H1 (cell line): Measurements from ENCODE around the gene MMAB. TPM values are rescaled to one million over a fixed set of nuclear protein-coding genes. Genes with fewer than 3 reads are reported as not detected.

Experiments used
- CTCF ChIA-PET: fragments of 300-600 bp; sonication (Branson Sonifier 250); formaldehyde crosslinking; loops from one replicate; lab custom pipeline; 2021; ENCODE audit not compliant: partially characterized antibody; lab: Charles Lee
- POLR2A ChIA-PET: fragments of 300-600 bp; sonication (Branson Sonifier 250); formaldehyde crosslinking; loops from one replicate; lab custom pipeline; 2021; ENCODE audit warnings: inconsistent platforms; ENCODE audit not compliant: partially characterized antibody; lab: Charles Lee
- DNase-seq, 2 experiments: peaks; one replicate each; pipeline versions ENCODE4 v3.0.0 to v3.0.0-alpha.2; 2010 to 2022; ENCODE audit warnings: low spot score in 2 of 2, low read depth in 1 of 2, mixed read lengths in 1 of 2
- FAIRE-seq: peaks from 2 replicates; lab custom pipeline; 2011; peaks lifted over from hg19 to GRCh38; lab: Jason Lieb, UNC
- H2AFZ ChIP-seq: 2 replicates; pipeline ENCODE4 v1.8.1; 2012; ENCODE audit warnings: low read length, inconsistent platforms
- H2AK5ac ChIP-seq: 2 replicates; pipeline ENCODE4 v1.6.1; 2013; ENCODE audit warnings: low read depth, low read length
- H2BK120ac ChIP-seq: replicated peaks from 2 replicates; pipeline ENCODE3; 2013; ENCODE audit warnings: low read depth, low read length, inconsistent platforms
- H2BK12ac ChIP-seq: 2 replicates; pipeline ENCODE4 v1.6.1; 2013; ENCODE audit warnings: low read depth, low read length
- H2BK15ac ChIP-seq: 2 replicates; pipeline ENCODE4 v1.6.1; 2013; ENCODE audit warnings: low read length
- H2BK20ac ChIP-seq: 2 replicates; pipeline ENCODE4 v1.6.1; 2013; ENCODE audit warnings: low read length
- H2BK5ac ChIP-seq: 2 replicates; pipeline ENCODE4 v1.6.1; 2013; ENCODE audit warnings: low read depth, low read length
- H3K14ac ChIP-seq: 2 replicates; pipeline ENCODE4 v1.6.1; 2013; ENCODE audit warnings: inconsistent platforms; ENCODE audit not compliant: insufficient read length
- H3K18ac ChIP-seq: 2 replicates; pipeline ENCODE4 v1.6.1; 2013; ENCODE audit warnings: low read length; ENCODE audit errors: extremely low read depth
- H3K23ac ChIP-seq: 2 replicates; pipeline ENCODE4 v1.6.1; 2013; ENCODE audit warnings: inconsistent platforms; ENCODE audit not compliant: insufficient read length
- H3K23me2 ChIP-seq: 2 replicates; pipeline ENCODE4 v1.6.1; 2013; ENCODE audit warnings: low read depth, low read length
- H3K27ac ChIP-seq: 2 replicates; pipeline ENCODE4 v1.6.1; 2011; ENCODE audit warnings: low read depth, low read length, inconsistent platforms
- H3K27me3 ChIP-seq, 4 experiments: replicated peaks in 1 of 4; 1 replicate in 1 of 4; 2 replicates in 3 of 4; pipeline versions ENCODE4 v1.6.1 to v1.8.1; 2011 to 2013; ENCODE audit warnings: low read length in 3 of 4, mild to moderate bottlenecking in 3 of 4, inconsistent platforms in 2 of 4, mixed read lengths in 2 of 4, moderate library complexity in 1 of 4; ENCODE audit not compliant: control insufficient read depth in 3 of 4, insufficient read depth in 3 of 4; ENCODE audit errors: extremely low read depth in 1 of 4
- H3K36me3 ChIP-seq, 4 experiments: 2 replicates each; pipeline versions ENCODE4 v1.6.1 to v1.8.1; 2011 to 2013; ENCODE audit warnings: mild to moderate bottlenecking in 4 of 4, low read length in 3 of 4, moderate library complexity in 2 of 4, control low read depth in 1 of 4, inconsistent platforms in 1 of 4; ENCODE audit not compliant: insufficient read depth in 4 of 4, control insufficient read depth in 2 of 4
- H3K4ac ChIP-seq: replicated peaks from 2 replicates; pipeline ENCODE3; 2013; ENCODE audit warnings: low read length, low read depth, mixed read lengths, inconsistent platforms; ENCODE audit not compliant: insufficient read length
- H3K4me1 ChIP-seq, 4 experiments: replicated peaks in 1 of 4; 1 replicate in 1 of 4; 2 replicates in 3 of 4; pipeline versions ENCODE4 v1.6.1 to v1.8.1; 2011 to 2013; ENCODE audit warnings: low read length in 3 of 4, inconsistent platforms in 2 of 4, mixed read lengths in 1 of 4; ENCODE audit not compliant: insufficient read depth in 4 of 4, control insufficient read depth in 3 of 4
- H3K4me2 ChIP-seq, 2 experiments: 2 replicates each; pipeline versions ENCODE4 v1.6.1 to v1.8.1; 2011 to 2013; ENCODE audit warnings: low read depth in 2 of 2, low read length in 2 of 2, control low read depth in 1 of 2, inconsistent platforms in 1 of 2, mild to moderate bottlenecking in 1 of 2; ENCODE audit not compliant: insufficient read depth in 1 of 2
- H3K4me3 ChIP-seq, 4 experiments: fragments of 200-600, 300-600 bp in 1 of 4; sonication (generic), shearing (Covaris generic), sonication (Bioruptor Twin) in 1 of 4; 2 replicates each; pipeline versions ENCODE4 v1.5.1 to v1.8.1; 2011 to 2016; ENCODE audit warnings: low read length in 4 of 4, low read depth in 3 of 4, control low read depth in 2 of 4, inconsistent platforms in 2 of 4, mild to moderate bottlenecking in 2 of 4, mixed read lengths in 1 of 4, moderate library complexity in 1 of 4; ENCODE audit not compliant: insufficient read depth in 2 of 4; ENCODE audit errors: extremely low read depth in 1 of 4
- H3K56ac ChIP-seq: replicated peaks from 2 replicates; pipeline ENCODE3; 2013; ENCODE audit warnings: low read depth, mild to moderate bottlenecking, mixed read lengths, low read length, inconsistent platforms; ENCODE audit not compliant: insufficient read length
- H3K79me1 ChIP-seq: 2 replicates; pipeline ENCODE4 v1.6.1; 2013; ENCODE audit warnings: low read depth, low read length, control low read depth
- H3K79me2 ChIP-seq, 2 experiments: 2 replicates each; pipeline versions ENCODE4 v1.6.1 to v1.8.1; 2012 to 2013; ENCODE audit warnings: low read length in 2 of 2, mild to moderate bottlenecking in 2 of 2, inconsistent platforms in 1 of 2; ENCODE audit not compliant: insufficient read depth in 2 of 2, control insufficient read depth in 1 of 2
- H3K9ac ChIP-seq, 4 experiments: replicated peaks in 1 of 4; 1 replicate in 1 of 4; 2 replicates in 3 of 4; pipeline versions ENCODE4 v1.6.1 to v1.8.1; 2011 to 2013; ENCODE audit warnings: low read depth in 3 of 4, low read length in 3 of 4, control low read depth in 2 of 4, mild to moderate bottlenecking in 2 of 4, moderate library complexity in 2 of 4, inconsistent platforms in 1 of 4; ENCODE audit errors: extremely low read depth in 1 of 4
- H3K9me3 ChIP-seq, 2 experiments: 2 replicates each; pipeline versions ENCODE4 v1.6.1 to v1.8.1; 2012 to 2013; ENCODE audit warnings: mild to moderate bottlenecking in 2 of 2, moderate library complexity in 2 of 2, control low read depth in 1 of 2, inconsistent platforms in 1 of 2, low read depth in 1 of 2, low read length in 1 of 2, mixed read lengths in 1 of 2; ENCODE audit not compliant: insufficient read depth in 2 of 2
- H4K20me1 ChIP-seq, 2 experiments: replicated peaks in 1 of 2; 2 replicates each; pipeline versions ENCODE3 to v1.8.1; 2011 to 2013; ENCODE audit warnings: inconsistent platforms in 2 of 2, low read length in 2 of 2, mild to moderate bottlenecking in 1 of 2; ENCODE audit not compliant: insufficient read depth in 2 of 2, control insufficient read depth in 1 of 2
- H4K5ac ChIP-seq: 2 replicates; pipeline ENCODE4 v1.6.1; 2013; ENCODE audit warnings: low read length, low read depth, mixed read lengths, inconsistent platforms; ENCODE audit not compliant: insufficient read length
- H4K8ac ChIP-seq: 2 replicates; pipeline ENCODE4 v1.8.0; 2013; ENCODE audit warnings: mild to moderate bottlenecking, moderate library complexity, low read length, inconsistent platforms; ENCODE audit not compliant: insufficient read depth; ENCODE audit errors: extremely low read depth
- H4K91ac ChIP-seq: replicated peaks from 2 replicates; pipeline ENCODE3; 2013; ENCODE audit warnings: low read length, mixed read lengths, inconsistent platforms; ENCODE audit not compliant: insufficient read length
- BRCA1 ChIP-seq: IDR thresholded peaks from 2 replicates; pipeline ENCODE4 v1.6.1; 2012; ENCODE audit warnings: low read depth, low read length, improper control_type of control experiment
- EP300 ChIP-seq, 2 experiments: IDR thresholded peaks; 1 replicate in 1 of 2; 2 replicates in 1 of 2; pipeline ENCODE4 v1.6.1; 2011 to 2012; ENCODE audit warnings: low read depth in 2 of 2, low read length in 2 of 2, mild to moderate bottlenecking in 2 of 2, borderline replicate concordance in 1 of 2, inconsistent platforms in 1 of 2, moderate library complexity in 1 of 2
- JUN ChIP-seq: IDR thresholded peaks from 2 replicates; pipeline ENCODE4 v1.6.1; 2011; ENCODE audit warnings: low read depth, mild to moderate bottlenecking, improper control_type of control experiment, low read length
- RXRA ChIP-seq: IDR thresholded peaks from 2 replicates; pipeline ENCODE4 v1.6.1; 2011; ENCODE audit warnings: low read depth, mild to moderate bottlenecking, low read length, moderate library complexity; ENCODE audit not compliant: insufficient read depth
- WGBS, 2 experiments: shearing (Covaris generic) in 1 of 2; methylation state at CpG; one replicate each; pipeline versions ENCODE4 v1.1.6 to v1.1.7; 2013 to 2015; ENCODE audit warnings: low lambda C conversion rate in 2 of 2, mixed read lengths in 2 of 2, inconsistent platforms in 1 of 2, low coverage in 1 of 2, missing lambda C conversion rate in 1 of 2; ENCODE audit not compliant: insufficient replicate concordance in 2 of 2, insufficient coverage in 1 of 2, insufficient read length in 1 of 2; ENCODE audit errors: extremely low coverage in 1 of 2, missing lambda C conversion rate in 1 of 2; 5-methylcytosine and 5-hydroxymethylcytosine counted together
- polyA plus RNA-seq, 7 experiments: library from polyadenylated mRNA; depleted of rRNA in 3 of 7; stranded (reverse) in 5 of 7; unstranded in 2 of 7; fragments of >200 nt in 5 of 7; fragments of 200-250 nt in 2 of 7; gene quantifications; 1 replicate in 5 of 7; 2 replicates in 1 of 7; 4 replicates in 1 of 7; pipeline versions ENCODE4 v1.2.1 to v1.2.3, GENCODE V29; 2011 to 2013; ENCODE audit warnings: missing spikeins in 2 of 7, mixed read lengths in 2 of 7
- total RNA-seq: library from RNA; stranded (reverse); fragmentation: NEBNext Ultra II Directional; extraction: Animal tissue kit (Norgen Biotek cat#: 25700); gene quantifications from 2 replicates; pipeline ENCODE4 v1.2.1, GENCODE V29; 2021

The MMAB gene
- total and polyA plus RNA-seq, 2 of the 8 experiments (the other 6 are each of a cell fraction or from before 2014, with no cell fraction given): 12.9 to 18.5 TPM

GRCh38 chr12:109615556-109616229 lies 42.4 kb upstream of the MMAB start:
- no peaks in the 10 kb centered on the region; a peak in 1 of 7 replicates for H3K27me3 ChIP-seq
- WGBS, 2 experiments: 80% methylated on average over 13 of the region's 14 CpGs; no CpG with 5 or more reads in 1 of the 2 experiments
- POLR2A ChIA-PET: no interaction called here

More at GRCh38 chr12:109615556-109616229, 42.4 kb upstream of the MMAB start:
- TF ChIP-seq JUN (no peak), BRCA1 (no peak), EP300 (IDR thresholded peaks at IDR 0.05; ENCODE audit: borderline replicate concordance in 1 of 2, low read depth in 2 of 2, low read length in 2 of 2) (no peak), RXRA (no peak)
- Histone ChIP-seq H3K4ac (no peak overlapping the region), H4K20me1 (no peaks in the 10 kb centered on the region), H3K36me3 (no peaks in the 10 kb centered on the region), H2BK15ac (no peak overlapping the region), H3K14ac (no peak overlapping the region), H3K23ac (no peak overlapping the region), H3K56ac (no peak overlapping the region), H2BK20ac (no peak overlapping the region), H2BK5ac (no peak overlapping the region), H3K79me2 (no peaks in the 10 kb centered on the region), H3K18ac (no peak overlapping the region), H2BK120ac (no peak overlapping the region), H3K4me1 (peaks cover 0 to 3% (median 0%) of the 10 kb centered on the region in 4 experiments; a peak in 2 of 7 replicates), H2AK5ac (no peak overlapping the region), H3K9me3 (no peaks in the 10 kb centered on the region), H3K9ac (no peak overlapping the region), H3K79me1 (no peaks in the 10 kb centered on the region), H2AFZ (no peak overlapping the region), H3K27ac (no peak overlapping the region), H4K8ac (no peak overlapping the region), H2BK12ac (no peak overlapping the region), H3K23me2 (no peaks in the 10 kb centered on the region), H4K5ac (no peak overlapping the region), H3K4me2 (no peak overlapping the region), H4K91ac (no peak overlapping the region), H3K4me3 (no peak overlapping the region)
- CTCF ChIA-PET: interaction anchor here (0.7 to 5.7 kb wide), 5 partner anchors 17 to 947 kb away, joined by 3 to 42 read pairs (median 3); no protein-coding TSS in a partner anchor
- FAIRE-seq (no peak), DNase-seq (no peak)
